A673 (cell line): ENCODE measurements around the gene WNT6.

Experiments
- EZH2 ChIP-seq: fragments of 200-600 bp; sonication (generic); IDR thresholded peaks from 2 replicates; pipeline ENCODE4 v1.6.1; 2017; ENCODE audit warnings: borderline replicate concordance, low read depth, mild to moderate bottlenecking, mixed read lengths, antibody characterized with exemption, low read length; ENCODE audit not compliant: poor library complexity, severe bottlenecking
- TF ChIP-seq, protein P1 (sequence below): fragments of 300-800, 200-600 bp; sonication (generic); conservative IDR thresholded peaks from 2 replicates; pipeline ENCODE4 v1.5.1; 2017; ENCODE audit warnings: low read depth, mild to moderate bottlenecking, antibody characterized with exemption, low read length, moderate library complexity, mixed read lengths

DNA sequence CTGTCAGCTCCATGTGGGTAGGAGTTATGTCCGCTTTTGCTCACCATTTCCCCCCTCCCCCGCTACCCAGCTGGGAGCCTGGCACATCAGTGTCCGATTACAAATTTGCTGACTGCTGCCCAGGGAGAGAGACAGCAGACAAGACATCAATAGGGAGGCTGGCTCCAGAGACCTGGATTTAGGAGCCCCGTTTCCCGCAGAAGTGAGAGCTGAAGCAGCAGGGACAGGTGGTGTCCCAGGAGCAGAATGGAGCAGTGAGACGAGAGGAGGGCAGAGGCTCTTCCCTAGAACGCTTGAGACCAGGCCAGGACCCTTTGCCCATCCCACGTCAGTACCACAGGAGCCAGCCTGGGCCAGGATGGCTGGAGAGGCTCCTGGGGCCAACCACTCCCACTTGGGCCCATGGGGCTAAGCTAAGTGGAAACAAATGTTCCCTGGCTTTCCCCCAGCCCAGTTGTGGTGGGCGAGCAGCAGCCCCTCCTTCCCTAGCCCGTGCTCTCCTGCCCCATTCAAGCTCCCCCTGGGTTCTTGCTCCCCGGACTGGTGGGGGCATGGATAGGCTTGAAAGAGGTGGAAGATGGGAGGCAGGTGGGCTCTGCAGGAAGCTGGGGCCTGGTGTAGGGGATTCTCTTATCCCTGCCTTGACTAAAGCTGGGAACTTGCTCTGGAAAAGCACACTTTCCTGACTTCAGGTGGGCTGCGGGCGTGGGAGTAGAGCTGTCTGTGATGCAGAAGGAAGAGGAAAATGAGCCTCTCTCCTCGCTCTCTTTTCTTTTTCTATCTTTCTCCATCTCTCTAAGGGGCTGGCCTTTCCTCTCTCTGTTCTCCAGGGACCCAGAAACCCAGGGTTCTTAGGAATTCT, 4.1 kb upstream of the WNT6 start:
- TF ChIP-seq EZH2: no peak
- TF ChIP-seq, protein P1, sequence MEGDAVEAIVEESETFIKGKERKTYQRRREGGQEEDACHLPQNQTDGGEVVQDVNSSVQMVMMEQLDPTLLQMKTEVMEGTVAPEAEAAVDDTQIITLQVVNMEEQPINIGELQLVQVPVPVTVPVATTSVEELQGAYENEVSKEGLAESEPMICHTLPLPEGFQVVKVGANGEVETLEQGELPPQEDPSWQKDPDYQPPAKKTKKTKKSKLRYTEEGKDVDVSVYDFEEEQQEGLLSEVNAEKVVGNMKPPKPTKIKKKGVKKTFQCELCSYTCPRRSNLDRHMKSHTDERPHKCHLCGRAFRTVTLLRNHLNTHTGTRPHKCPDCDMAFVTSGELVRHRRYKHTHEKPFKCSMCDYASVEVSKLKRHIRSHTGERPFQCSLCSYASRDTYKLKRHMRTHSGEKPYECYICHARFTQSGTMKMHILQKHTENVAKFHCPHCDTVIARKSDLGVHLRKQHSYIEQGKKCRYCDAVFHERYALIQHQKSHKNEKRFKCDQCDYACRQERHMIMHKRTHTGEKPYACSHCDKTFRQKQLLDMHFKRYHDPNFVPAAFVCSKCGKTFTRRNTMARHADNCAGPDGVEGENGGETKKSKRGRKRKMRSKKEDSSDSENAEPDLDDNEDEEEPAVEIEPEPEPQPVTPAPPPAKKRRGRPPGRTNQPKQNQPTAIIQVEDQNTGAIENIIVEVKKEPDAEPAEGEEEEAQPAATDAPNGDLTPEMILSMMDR: no peak
